GM12891 (cell line): ENCODE data around the gene EVC.

Source experiments
- PAX5 ChIP-seq: IDR thresholded peaks from 2 replicates; pipeline ENCODE4 v1.6.1; 2011; ENCODE audit warnings: low read length, moderate library complexity, mild to moderate bottlenecking; ENCODE audit not compliant: insufficient read depth, severe bottlenecking
- POLR2A ChIP-seq: IDR thresholded peaks from 2 replicates; pipeline ENCODE4 v1.6.1; 2011; ENCODE audit warnings: low read depth, low read length, control low read depth
- POU2F2 ChIP-seq: IDR thresholded peaks from 2 replicates; pipeline ENCODE4 v1.6.1; 2011; ENCODE audit warnings: low read depth, mild to moderate bottlenecking, control low read depth, low read length, moderate library complexity
- TAF1 ChIP-seq: IDR thresholded peaks from 2 replicates; pipeline ENCODE4 v1.6.1; 2011; ENCODE audit warnings: low read depth, low read length, control low read depth

- no peak for TF ChIP-seq POLR2A
- no peak for TF ChIP-seq TAF1
- no peak for TF ChIP-seq POU2F2
- no peak for TF ChIP-seq PAX5
Measured at GRCh38 chr4:5713861-5714260, 2.9 kb downstream of the EVC start.
